SH-SY5Y (cell line): ENCODE measurements around the gene ATP11C.

Experiments
- GATA2 ChIP-seq: IDR thresholded peaks from 2 replicates; pipeline ENCODE4 v1.6.1; 2011; ENCODE audit warnings: mild to moderate bottlenecking, low read depth, low read length
- GATA3 ChIP-seq: IDR thresholded peaks from 2 replicates; pipeline ENCODE4 v1.6.1; 2011; ENCODE audit warnings: low read depth, mild to moderate bottlenecking, low read length, moderate library complexity

The ATP11C gene

DNA sequence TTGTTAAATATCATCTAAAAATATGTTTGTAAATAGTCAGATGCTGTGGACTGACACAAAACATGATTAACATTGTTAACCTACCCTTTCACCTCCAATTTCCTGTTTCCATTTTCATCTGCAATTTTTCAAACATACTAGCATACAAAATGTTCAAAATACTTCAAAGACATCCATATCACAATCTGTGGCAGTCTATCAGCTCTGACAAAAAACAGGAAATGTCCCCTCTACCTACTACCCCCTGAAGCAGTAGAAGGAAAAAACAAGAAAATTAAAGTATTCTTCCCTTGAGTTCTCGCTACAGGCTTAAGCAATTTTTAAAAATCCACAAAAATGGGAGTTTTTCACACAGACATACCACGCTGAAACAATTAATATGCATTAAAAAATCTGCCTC is 116.6 kb downstream of the ATP11C start:
- TF ChIP-seq GATA2 (no peak), GATA3 (no peak)

DNA sequence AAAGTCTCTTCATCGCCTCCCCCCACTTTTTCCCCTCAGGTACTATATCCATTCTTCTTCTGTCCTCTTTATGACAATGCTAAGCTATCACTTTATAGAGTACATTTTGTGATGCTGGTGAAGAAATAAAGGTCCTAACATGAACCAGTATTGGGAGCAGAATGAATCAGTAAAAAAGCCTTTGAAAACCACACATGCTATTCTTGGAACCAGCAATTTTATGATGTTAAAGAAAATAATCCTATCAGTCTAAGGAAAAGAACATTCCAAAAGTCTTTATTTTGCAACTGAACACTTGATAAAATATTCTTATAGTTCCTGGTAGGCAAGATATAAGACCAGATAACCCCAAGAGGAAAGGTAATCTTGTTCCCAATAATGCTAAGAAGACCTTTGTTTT is 117.1 kb downstream of the ATP11C start:
- TF ChIP-seq GATA3 (no peak), GATA2 (no peak)

DNA sequence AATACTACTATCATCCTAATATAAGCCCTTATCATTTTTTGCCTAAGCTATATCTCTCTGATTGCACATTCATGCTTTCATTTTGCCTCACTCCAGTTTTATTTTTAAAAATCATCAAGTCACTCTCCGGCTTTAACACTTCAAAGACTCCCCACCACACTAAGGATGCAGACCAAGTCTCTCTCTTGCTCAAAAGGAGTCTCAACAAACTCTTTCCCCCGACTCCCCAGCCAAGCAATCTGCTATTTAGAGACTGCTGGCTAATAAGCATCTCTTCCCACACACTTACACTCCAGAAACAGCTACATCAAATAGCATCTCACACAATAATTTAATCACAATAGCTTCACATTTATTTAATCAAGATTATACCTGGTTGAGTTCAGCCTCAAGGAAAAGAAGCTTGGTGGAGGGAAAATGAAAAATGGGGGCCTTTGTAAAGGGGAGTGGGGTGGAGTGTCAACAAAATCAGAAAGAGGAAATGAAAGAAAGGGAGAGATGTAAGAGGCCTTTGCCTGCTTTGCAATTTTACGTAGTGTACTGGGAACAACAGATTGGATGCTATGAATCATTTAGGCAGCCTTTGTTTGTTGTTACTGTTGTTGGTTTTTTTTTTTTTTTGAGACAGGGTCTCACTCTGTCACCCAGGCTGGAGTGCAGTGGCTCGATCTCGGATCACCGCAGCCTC is 120.8 kb downstream of the ATP11C start:
- TF ChIP-seq GATA3 (no peak), GATA2 (no peak)

DNA sequence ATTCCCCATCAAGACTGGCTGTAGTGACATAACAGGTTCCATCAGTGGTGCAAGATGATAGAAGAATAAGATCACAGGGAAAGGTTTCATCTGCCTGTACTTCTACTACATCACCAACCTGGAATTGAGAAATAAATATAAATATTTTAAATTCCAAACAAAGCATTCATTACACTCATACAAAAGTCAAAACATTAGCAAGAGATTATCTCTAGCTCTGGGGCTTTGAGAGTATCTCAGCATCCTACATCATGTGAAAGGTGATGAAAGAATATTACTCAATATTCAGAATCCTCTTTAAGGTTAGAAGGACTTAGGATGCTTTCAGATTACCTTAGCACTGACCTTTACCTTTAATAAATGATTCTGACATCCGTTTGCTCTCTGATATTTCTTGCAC is 128.4 kb downstream of the ATP11C start:
- TF ChIP-seq GATA3 (no peak), GATA2 (no peak)

DNA sequence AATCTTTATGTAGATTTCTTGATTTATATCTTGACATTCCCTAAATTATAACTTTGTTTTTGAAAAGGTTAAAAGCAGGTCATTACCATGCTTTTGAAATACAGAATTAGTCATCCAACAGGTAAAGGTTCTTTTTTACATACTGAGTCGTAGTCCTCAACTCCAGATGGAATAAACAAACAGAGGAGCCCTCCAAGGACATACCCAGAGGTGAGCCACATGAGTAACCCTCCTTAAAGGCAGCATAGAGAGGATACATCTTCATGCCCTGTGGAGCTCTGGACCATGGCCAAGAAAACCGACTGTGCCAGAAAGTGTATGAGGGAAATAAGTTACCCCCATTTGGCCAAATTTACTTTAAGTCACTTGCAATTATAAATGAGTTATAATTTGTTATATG is 129.6 kb downstream of the ATP11C start:
- TF ChIP-seq GATA3 (no peak), GATA2 (no peak)

DNA sequence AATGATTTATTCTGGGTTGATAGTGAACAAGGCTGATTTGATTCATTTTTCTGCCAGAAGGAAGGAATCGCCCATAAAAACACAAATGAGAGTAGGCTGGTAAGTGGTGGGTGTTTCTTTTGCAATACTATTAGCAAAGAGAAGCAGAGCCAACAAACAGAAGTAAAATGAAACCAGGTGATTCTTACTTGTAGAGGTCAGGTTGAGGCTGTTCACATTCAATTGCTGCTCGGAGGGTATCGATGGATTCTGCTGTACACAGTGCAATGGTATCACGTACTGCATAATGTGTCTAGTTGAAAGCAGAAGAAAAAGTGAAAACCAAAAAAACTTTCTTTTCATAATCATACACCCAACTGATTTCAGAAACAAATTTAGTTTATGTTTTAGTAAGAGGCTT is 130.8 kb downstream of the ATP11C start:
- TF ChIP-seq GATA3 (no peak), GATA2 (no peak)

DNA sequence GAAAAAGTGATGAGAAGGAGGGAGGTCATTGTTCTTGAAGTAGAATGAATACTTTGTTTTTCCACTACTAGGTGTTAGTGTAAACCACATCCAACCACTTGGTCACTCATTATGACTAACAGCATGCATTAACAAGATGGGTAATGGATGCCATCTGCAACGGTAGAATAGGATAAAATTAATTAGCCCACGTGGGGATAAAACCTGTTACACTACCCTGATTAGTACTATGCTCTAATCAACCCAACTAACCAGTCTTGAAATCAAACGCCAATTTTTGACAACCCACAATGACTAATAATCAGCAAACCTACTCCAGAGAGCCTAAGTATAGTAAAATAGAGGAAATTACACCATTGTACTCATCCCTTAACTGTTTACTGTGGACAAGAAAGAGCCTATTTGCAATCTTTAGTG is 131.4 kb downstream of the ATP11C start:
- no peak for TF ChIP-seq GATA3
- no peak for TF ChIP-seq GATA2

DNA sequence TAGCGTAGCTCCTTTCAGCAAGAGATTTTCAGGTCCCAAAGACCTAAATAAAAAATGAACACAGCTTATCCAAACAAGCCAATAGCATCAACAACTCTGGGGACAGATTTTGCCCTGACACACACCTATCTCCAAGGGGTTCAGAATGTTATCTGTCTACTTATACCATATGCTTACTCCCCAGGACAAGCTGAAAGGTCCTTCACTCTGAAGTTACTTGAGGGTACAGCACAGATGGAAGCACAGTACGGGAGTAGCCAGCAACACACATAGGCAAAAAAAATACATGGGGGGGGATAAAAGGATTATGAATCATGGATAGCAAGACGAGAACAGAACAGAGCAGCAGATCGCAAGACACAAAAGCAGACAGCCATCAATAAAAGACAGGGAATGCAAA is 134.2 kb downstream of the ATP11C start:
- no peak for TF ChIP-seq GATA2
- TF ChIP-seq GATA3: no peak

DNA sequence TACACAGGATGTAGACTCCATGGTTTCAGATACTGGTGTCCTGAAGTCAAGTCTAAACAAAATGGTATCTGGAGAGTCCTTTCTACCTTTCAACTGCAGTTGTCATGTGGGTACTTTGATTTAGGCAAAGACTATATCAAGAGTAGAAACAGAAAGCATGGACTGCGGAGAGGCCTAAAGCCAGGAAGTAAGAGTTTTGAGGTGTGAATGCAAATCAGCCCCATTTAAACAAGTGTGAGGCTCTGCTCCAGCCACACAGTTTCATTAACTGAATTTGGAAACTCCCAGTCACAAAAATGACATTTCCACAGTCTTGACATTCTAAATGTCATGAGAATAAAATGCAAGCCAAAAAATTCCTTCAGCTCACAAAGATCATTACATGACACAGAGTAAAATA is 137.7 kb downstream of the ATP11C start:
- TF ChIP-seq GATA3 (no peak), GATA2 (no peak)

DNA sequence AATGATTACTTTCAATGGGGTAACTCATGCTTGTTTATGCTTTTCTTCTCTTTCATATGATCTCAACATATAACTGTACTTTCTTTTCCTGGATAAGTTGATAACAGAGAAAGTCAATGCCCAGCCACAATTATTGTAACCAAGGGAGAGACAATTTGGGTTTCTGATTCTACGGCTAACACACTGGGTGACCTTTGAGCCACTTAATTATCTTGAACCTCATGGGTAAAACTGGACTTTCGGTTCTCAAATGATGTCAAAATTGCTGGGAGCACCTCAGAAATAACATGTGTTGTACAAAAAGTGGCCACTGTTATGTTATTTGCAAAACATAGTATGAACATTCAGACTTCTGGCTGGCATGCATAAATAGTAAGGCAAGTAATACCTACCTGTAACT is 145.3 kb downstream of the ATP11C start:
- TF ChIP-seq GATA2: no peak
- TF ChIP-seq GATA3: no peak

DNA sequence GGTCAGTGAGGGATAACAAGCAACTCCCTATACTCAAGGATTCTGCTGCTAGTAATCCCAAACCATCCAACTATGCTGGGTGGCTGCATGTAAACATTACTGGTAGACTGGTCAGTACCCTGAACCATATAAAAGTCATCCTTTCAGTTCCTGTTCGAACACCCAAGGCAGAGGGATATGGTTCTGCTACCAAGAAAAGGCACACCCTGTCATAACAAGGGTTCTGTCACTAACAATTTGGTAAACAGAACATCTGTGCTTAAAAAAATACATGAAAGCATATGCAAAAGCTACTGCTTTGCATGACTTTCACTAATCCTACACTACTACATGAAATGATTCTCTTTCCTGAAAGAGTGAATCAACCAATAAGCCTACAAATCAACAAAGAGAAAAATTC is 148.0 kb downstream of the ATP11C start:
- TF ChIP-seq GATA3: no peak

DNA sequence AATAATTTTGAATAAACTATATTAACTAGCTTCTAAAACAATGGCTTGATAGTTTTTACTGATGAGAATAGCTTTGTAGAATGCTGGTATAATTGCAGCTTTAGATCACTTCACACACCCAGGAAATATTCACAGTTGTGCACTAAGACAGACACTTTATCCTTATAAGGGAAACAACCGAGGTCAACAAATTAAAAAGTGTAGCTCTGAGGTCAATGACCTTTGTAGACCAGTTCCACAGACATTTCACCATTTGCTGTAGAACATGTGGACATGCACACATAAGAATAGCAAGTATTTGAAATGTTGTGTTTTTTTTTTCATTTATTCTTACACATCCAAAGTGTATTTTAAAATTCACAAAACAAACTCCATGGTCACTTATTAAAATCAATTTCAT is 148.9 kb downstream of the ATP11C start:
- TF ChIP-seq GATA3 (no peak), GATA2 (no peak)

DNA sequence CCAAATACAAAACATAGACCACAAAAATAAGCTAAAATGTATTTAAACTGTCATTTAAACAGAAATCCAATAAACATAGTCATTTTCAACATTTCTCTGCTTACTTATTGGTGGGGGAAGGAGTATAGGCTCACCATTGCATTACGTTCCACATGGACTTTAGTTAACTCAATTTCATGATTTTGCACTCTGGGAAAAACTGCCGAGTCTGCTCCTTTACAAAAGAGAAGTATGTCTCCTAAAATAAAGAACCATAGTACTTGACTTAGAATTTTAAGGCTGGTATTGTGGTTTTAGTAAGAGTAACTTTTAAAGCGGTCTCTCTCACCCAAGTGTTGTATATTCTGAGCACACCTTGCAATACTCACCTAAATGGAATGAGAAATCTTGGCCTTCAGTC is 149.8 kb downstream of the ATP11C start:
- TF ChIP-seq GATA2: no peak
- TF ChIP-seq GATA3: no peak

DNA sequence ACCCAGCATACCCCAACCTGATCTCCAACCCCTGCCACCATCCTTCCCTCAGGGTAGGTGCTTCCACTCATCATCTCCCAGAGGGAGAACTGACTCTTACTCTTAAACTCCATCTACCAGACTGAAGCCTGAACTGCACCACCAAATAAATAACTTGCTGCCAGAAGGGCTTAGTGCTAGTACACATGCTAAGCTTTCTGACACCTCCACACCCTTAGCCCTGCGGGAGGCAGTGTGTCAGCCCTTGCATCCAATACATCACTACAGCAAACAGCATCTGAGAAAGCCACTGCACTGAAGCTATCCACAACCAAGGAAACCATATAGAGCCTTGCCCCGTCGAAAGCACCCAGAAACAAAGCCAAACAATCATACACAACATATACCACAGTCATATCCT is 156.3 kb downstream of the ATP11C start:
- TF ChIP-seq GATA2 (no peak), GATA3 (no peak)

DNA sequence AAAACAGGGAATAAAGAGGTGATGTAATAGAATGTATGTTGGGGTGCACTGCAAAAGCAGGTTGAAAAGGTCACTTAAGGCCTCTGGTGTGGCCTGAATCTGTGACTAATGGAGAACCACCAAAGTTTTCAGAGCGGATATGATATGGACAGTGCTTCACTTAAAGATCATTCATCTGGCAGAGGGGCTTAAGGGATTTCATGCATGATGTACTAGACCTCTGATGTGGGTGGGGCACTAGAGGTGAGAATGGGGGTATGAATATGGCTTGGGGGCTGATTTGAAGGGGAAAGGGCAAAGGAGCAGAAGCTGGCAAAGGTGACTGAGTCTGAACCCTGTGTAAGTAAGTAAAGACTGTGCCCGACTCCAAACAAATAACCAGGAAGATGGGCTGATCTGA is 162.5 kb downstream of the ATP11C start:
- TF ChIP-seq GATA3 (no peak), GATA2 (no peak)

DNA sequence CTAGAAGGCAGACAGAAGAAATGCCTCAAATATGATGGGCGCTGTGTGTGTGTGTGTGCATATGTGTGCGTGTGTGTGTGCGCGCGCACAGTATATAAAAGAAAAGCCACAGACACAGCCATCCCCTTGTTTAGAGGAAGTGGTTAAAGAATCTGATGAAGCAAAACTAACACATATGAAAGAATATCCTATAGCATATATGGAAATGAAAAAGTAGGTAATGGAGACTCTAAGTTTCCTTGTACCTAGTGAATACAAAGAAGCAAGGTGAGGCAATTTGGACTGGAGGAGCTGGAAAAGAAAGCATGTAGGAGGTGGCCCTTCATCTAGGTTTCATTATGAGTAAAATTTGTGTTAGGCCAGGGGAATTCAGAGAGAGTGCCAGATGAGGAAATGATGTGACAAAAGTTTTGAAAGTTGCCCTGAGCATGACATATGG is 166.3 kb downstream of the ATP11C start:
- TF ChIP-seq GATA3 (no peak), GATA2 (no peak)
